HEK293 (cell line): Measurements from ENCODE around the gene ZFP91.

ENCODE experiments used
- ZNF302 ChIP-seq: fragments of 450-650 bp; formaldehyde crosslinking; IDR thresholded peaks from 2 replicates; pipeline ENCODE4 v1.5.1; 2016; ENCODE audit warnings: missing biosample characterization, missing genetic modification characterization, low read depth
- TF ChIP-seq, protein P1 (sequence below): fragments of 450-650 bp; formaldehyde crosslinking; IDR thresholded peaks from 2 replicates; pipeline ENCODE4 v1.5.1; 2016; ENCODE audit warnings: missing biosample characterization, missing genetic modification characterization
- TF ChIP-seq, protein P2 (sequence below): fragments of 450-650 bp; formaldehyde crosslinking; IDR thresholded peaks from 2 replicates; pipeline ENCODE4 v1.5.1; 2016; ENCODE audit warnings: missing biosample characterization, missing genetic modification characterization

DNA sequence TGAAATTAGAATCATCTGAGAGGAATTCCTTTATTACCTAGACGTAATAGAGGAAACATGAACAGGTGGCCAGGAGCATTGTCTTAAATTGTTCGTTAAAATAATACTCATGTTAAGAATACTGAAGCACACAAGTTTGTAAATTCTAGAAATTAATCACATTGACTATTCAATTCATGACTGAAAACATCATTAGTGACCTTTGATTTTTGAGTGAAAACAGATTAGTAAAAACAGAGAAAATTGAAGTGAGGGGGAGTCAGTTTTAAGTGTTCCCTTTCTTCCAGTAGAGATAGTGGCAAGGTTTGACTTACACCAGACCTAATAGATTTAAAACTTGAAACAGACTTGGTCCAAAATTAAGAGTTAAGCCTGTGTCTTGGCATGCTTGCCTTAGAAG lies 1.4 kb downstream of the ZFP91 start:
- TF ChIP-seq, protein P1, sequence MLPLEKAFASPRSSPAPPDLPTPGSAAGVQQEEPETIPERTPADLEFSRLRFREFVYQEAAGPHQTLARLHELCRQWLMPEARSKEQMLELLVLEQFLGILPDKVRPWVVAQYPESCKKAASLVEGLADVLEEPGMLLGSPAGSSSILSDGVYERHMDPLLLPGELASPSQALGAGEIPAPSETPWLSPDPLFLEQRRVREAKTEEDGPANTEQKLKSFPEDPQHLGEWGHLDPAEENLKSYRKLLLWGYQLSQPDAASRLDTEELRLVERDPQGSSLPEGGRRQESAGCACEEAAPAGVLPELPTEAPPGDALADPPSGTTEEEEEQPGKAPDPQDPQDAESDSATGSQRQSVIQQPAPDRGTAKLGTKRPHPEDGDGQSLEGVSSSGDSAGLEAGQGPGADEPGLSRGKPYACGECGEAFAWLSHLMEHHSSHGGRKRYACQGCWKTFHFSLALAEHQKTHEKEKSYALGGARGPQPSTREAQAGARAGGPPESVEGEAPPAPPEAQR (tag by site-specific recombination) = no peak
- TF ChIP-seq ZNF302 (tag by site-specific recombination) = no peak
- TF ChIP-seq, protein P2, sequence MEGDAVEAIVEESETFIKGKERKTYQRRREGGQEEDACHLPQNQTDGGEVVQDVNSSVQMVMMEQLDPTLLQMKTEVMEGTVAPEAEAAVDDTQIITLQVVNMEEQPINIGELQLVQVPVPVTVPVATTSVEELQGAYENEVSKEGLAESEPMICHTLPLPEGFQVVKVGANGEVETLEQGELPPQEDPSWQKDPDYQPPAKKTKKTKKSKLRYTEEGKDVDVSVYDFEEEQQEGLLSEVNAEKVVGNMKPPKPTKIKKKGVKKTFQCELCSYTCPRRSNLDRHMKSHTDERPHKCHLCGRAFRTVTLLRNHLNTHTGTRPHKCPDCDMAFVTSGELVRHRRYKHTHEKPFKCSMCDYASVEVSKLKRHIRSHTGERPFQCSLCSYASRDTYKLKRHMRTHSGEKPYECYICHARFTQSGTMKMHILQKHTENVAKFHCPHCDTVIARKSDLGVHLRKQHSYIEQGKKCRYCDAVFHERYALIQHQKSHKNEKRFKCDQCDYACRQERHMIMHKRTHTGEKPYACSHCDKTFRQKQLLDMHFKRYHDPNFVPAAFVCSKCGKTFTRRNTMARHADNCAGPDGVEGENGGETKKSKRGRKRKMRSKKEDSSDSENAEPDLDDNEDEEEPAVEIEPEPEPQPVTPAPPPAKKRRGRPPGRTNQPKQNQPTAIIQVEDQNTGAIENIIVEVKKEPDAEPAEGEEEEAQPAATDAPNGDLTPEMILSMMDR = no peak
